NCI-H774 (cell line): Measurements from ENCODE around the gene NPM1.
"Not testable (repeated sequence)": the region's sequence is repeated elsewhere in the genome, so short reads cannot be mapped to it uniquely, and the experiment has no call there.

Source experiments
- DNase-seq: peaks from one replicate; lab custom pipeline; 2025; lab: John Stamatoyannopoulos, UW

NPM1 gene

GRCh38 chr5:171387345-171387969 lies at the start of gene NPM1:
TSS of gene NPM1 (plus strand) at chr5:171387849. CDS start at chr5:171387949, 100 bp downstream.
- peak; percentile 98 for DNase-seq

- DNase-seq, result no peak
These were observed 47.6 kb upstream of the NPM1 start for GRCh38 chr5:171340042-171340441.

- DNase-seq, result no peak
These were observed 47.2 kb upstream of the NPM1 start for GRCh38 chr5:171340491-171340890.

GRCh38 chr5:171342362-171343111 lies 45.1 kb upstream of the NPM1 start:
- peak; percentile 53 for DNase-seq

GRCh38 chr5:171344936-171345608 lies 42.6 kb upstream of the NPM1 start:
- no peak for DNase-seq

GRCh38 chr5:171351536-171352073 lies 36.0 kb upstream of the NPM1 start:
- DNase-seq, result no peak

- no peak for DNase-seq
These were observed 32.3 kb upstream of the NPM1 start for GRCh38 chr5:171355302-171355724.

- no peak for DNase-seq
These were observed 29.8 kb upstream of the NPM1 start for GRCh38 chr5:171357843-171358242.

- not testable (repeated sequence) for DNase-seq
These were observed 26.5 kb upstream of the NPM1 start for GRCh38 chr5:171361151-171361550.

- not testable (repeated sequence) for DNase-seq
These were observed 24.4 kb upstream of the NPM1 start for GRCh38 chr5:171363249-171363648.

- no peak for DNase-seq
These were observed 23.8 kb upstream of the NPM1 start for GRCh38 chr5:171363846-171364245.

GRCh38 chr5:171365351-171365750 lies 22.3 kb upstream of the NPM1 start:
- no peak for DNase-seq

GRCh38 chr5:171366645-171367044 lies 21.0 kb upstream of the NPM1 start:
- DNase-seq, result no peak

GRCh38 chr5:171367424-171368370 lies 20.0 kb upstream of the NPM1 start:
- DNase-seq, result no peak

GRCh38 chr5:171369056-171369455 lies 18.6 kb upstream of the NPM1 start:
- no peak for DNase-seq

GRCh38 chr5:171369898-171370297 lies 17.8 kb upstream of the NPM1 start:
- DNase-seq, result no peak

- DNase-seq, result not testable (repeated sequence)
These were observed 16.8 kb upstream of the NPM1 start for GRCh38 chr5:171370881-171371280.

GRCh38 chr5:171371326-171371725 lies 16.3 kb upstream of the NPM1 start:
- no peak for DNase-seq

GRCh38 chr5:171379961-171380360 lies 7.7 kb upstream of the NPM1 start:
- DNase-seq, result no peak

- not testable (repeated sequence) for DNase-seq
These were observed 3.2 kb upstream of the NPM1 start for GRCh38 chr5:171384416-171384815.

GRCh38 chr5:171384999-171385398 lies 2.6 kb upstream of the NPM1 start:
- not testable (repeated sequence) for DNase-seq
